Activated CD8-positive, alpha-beta T cell treated with anti-CD3 and anti-CD28 coated beads for 36 hours (primary cell): ENCODE results near the gene SNAPC1. TPM values are rescaled to one million over a fixed set of nuclear protein-coding genes. Genes with fewer than 3 reads are reported as not detected.

Source experiments
- ATAC-seq: fragments of 200-7000 bp; cut with Tn5 transposase; one replicate; pipeline ENCODE4 v1.10.0; 2021; ENCODE audit warnings: mild to moderate bottlenecking, moderate library complexity
- CTCF ChIA-PET: fragments of 350-600 bp; sonication (Branson Sonifier 250); formaldehyde crosslinking; loops from one replicate; lab custom pipeline; 2021; ENCODE audit warnings: antibody characterized with exemption; lab: Charles Lee
- POLR2A ChIA-PET: fragments of 350-600 bp; sonication (Branson Sonifier 250); formaldehyde crosslinking; loops from one replicate; lab custom pipeline; 2021; ENCODE audit warnings: antibody characterized with exemption; lab: Charles Lee
- DNase-seq: peaks from one replicate; pipeline ENCODE4 v3.0.0-alpha.2; 2020
- H3K27ac Mint-ChIP-seq: one replicate; pipeline ENCODE4 v1.8.0; 2021; ENCODE audit warnings: mild to moderate bottlenecking, mixed read lengths
- H3K27me3 Mint-ChIP-seq: one replicate; pipeline ENCODE4 v1.8.0; 2021; ENCODE audit warnings: mixed read lengths
- H3K36me3 Mint-ChIP-seq: one replicate; pipeline ENCODE4 v1.8.0; 2021; ENCODE audit warnings: low read depth, mixed read lengths
- H3K4me1 Mint-ChIP-seq: one replicate; pipeline ENCODE4 v1.8.0; 2021; ENCODE audit warnings: low read depth, mixed read lengths
- H3K4me3 Mint-ChIP-seq: one replicate; pipeline ENCODE4 v1.8.0; 2021; ENCODE audit warnings: mild to moderate bottlenecking, moderate library complexity, mixed read lengths
- H3K9me3 Mint-ChIP-seq: one replicate; pipeline ENCODE4 v1.8.0; 2021; ENCODE audit warnings: mixed read lengths
- intact Hi-C: fragments of 100-400 bp; cut with micrococcal nuclease; formaldehyde crosslinking; loops from one replicate; pipeline ENCODE4 v1.10.0; 2022
- total RNA-seq, 2 experiments: library from RNA; stranded (reverse); gene quantifications; one replicate each; pipeline ENCODE4 v1.2.3, GENCODE V29; 2021
- TF ChIP-seq, protein P1 (sequence below): fragments of 200-600 bp; IDR thresholded peaks from one replicate; pipeline ENCODE4 v1.8.0; 2022; ENCODE audit warnings: antibody characterized with exemption, mild to moderate bottlenecking

Gene SNAPC1
- total RNA-seq, 2 experiments from 2014 or later: 11.4 to 11.6 TPM

DNA sequence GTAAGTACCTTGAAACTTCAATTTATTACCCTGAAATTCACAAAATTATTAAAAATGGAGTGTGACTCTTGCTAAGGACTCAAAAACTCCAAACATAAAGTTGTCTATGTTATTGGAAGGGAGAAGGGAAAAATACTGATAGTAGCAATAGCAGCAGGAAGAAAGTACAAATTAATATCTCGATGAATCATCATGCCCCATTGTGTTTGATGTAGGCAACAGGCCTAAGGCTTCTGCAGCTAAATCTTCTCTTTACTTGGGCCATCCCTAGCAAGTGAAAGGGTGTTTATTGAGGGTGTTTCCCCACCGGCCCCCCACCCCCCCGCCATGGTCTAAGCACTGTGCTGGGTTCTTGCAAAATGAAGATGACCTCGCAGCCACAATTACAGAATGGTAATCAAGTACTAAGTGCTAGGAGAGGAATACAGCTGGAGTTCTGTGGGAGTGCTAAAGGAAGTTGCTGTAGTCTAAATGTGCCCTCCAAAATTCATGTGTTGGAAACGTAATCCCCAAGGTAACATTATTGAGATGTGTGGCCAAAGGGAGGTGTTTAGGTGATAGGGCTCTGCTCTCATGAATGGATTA lies 76.5 kb downstream of the SNAPC1 start:
- Mint-ChIP-seq H3K4me3 (no peak overlapping the region), H3K4me1 (no peaks in the 10 kb centered on the region), H3K27ac (no peak overlapping the region), H3K9me3 (no peaks in the 10 kb centered on the region), H3K27me3 (peaks cover 9% of the 10 kb centered on the region), H3K36me3 (no peaks in the 10 kb centered on the region)
- CTCF ChIA-PET: interaction anchor here (1.1 to 3.5 kb wide), 25 partner anchors 17 to 572 kb away, joined by 3 to 62 read pairs (median 9); partner anchors contain the start of gene SNAPC1
- ATAC-seq: no peak
- POLR2A ChIA-PET: no interaction called here
- TF ChIP-seq, protein P1, sequence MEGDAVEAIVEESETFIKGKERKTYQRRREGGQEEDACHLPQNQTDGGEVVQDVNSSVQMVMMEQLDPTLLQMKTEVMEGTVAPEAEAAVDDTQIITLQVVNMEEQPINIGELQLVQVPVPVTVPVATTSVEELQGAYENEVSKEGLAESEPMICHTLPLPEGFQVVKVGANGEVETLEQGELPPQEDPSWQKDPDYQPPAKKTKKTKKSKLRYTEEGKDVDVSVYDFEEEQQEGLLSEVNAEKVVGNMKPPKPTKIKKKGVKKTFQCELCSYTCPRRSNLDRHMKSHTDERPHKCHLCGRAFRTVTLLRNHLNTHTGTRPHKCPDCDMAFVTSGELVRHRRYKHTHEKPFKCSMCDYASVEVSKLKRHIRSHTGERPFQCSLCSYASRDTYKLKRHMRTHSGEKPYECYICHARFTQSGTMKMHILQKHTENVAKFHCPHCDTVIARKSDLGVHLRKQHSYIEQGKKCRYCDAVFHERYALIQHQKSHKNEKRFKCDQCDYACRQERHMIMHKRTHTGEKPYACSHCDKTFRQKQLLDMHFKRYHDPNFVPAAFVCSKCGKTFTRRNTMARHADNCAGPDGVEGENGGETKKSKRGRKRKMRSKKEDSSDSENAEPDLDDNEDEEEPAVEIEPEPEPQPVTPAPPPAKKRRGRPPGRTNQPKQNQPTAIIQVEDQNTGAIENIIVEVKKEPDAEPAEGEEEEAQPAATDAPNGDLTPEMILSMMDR: no peak
- intact Hi-C loops: loop anchor here (5.0 to 10.0 kb wide), 3 partner anchors 264 to 571 kb away; no protein-coding TSS in a partner anchor
- DNase-seq: no peak

DNA sequence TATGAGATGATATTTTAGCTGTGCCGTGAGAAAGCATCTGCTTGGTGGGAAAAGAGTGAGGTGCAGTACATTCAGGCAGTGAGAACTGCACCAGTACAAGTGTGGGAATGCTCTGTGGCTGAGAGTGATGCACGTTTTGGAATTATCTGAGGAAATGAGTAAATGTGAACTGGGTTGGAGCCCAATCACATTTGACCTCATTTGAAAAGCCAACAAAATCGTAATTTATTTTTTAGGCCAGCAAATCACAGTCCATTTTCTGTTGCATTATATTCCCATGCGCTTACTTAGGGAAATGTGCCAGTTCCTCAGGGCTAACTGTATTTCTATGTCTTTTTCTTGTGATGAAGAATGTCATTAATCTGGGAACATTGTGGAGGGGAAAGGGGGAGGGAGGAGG lies 77.3 kb downstream of the SNAPC1 start:
- DNase-seq: no peak
- TF ChIP-seq, protein P1: no peak
- Mint-ChIP-seq H3K9me3 (no peaks in the 10 kb centered on the region), H3K4me1 (no peaks in the 10 kb centered on the region), H3K4me3 (no peak overlapping the region), H3K27me3 (peaks cover 9% of the 10 kb centered on the region), H3K27ac (no peak overlapping the region), H3K36me3 (no peaks in the 10 kb centered on the region)
- ATAC-seq: no peak
- ChIA-PET POLR2A (no interaction called here), CTCF (no interaction called here)
- intact Hi-C loops: loop anchor here (5.0 to 10.0 kb wide), 3 partner anchors 265 to 572 kb away; no protein-coding TSS in a partner anchor

DNA sequence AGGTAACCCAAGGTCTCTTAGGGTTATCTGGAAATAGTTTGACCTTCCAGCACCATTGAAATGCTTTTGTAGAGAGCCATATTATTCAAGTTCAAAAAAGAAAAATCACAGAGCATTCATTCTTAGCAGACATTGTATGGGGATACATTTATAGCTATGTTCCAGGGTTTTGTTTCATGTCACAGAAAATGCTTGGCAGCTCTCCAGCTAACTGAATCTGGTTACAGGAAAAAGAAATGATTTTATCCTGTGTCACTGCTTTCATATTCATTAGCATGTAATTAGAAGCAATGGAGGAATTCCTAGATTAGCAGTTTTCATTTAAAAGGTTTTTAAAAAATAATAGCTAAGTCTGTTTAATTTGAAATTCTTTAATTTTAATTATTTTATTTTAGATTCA lies 78.9 kb downstream of the SNAPC1 start:
- H3K4me3 Mint-ChIP-seq: no peak overlapping the region
- H3K9me3 Mint-ChIP-seq: no peaks in the 10 kb centered on the region
- no peak overlapping the region for H3K27ac Mint-ChIP-seq
- intact Hi-C loops: no loop called here
- DNase-seq: no peak
- ChIA-PET POLR2A (interaction anchor here (0.6 kb wide), 1 partner anchor 123 kb away, joined by 4 read pairs; no protein-coding TSS in a partner anchor), CTCF (interaction anchor here (1.0 to 1.1 kb wide), 2 partner anchors 287 to 379 kb away, joined by 3 read pairs; no protein-coding TSS in a partner anchor)
- no peak for ATAC-seq
- peaks cover 12% of the 10 kb centered on the region for H3K27me3 Mint-ChIP-seq
- no peaks in the 10 kb centered on the region for H3K4me1 Mint-ChIP-seq
- no peaks in the 10 kb centered on the region for H3K36me3 Mint-ChIP-seq
- TF ChIP-seq, protein P1: no peak

Other genes with a start within 250 kb of the SNAPC1 start
- gene HIF1A, start 66.9 kb upstream of the SNAPC1 start, total RNA-seq: 100 to 1,000 TPM; 133 to 140 TPM
- gene SYT16, start 50.3 kb downstream of the SNAPC1 start, total RNA-seq: under 1 TPM; 0.02 to 0.05 TPM